GM15510 (cell line): ENCODE measurements around the gene TBL1XR1.

ENCODE experiments used
- POLR2A ChIP-seq: IDR thresholded peaks from 3 replicates; pipeline ENCODE4 v1.6.1; 2011; ENCODE audit warnings: borderline replicate concordance; ENCODE audit not compliant: insufficient read length; ENCODE audit errors: extremely low read depth

The TBL1XR1 gene

GRCh38 chr3:177005718-177006405, 191.4 kb downstream of the TBL1XR1 start:
- TF ChIP-seq POLR2A: no peak

- no peak for TF ChIP-seq POLR2A
Observed at GRCh38 chr3:176995946-176996345, 201.3 kb downstream of the TBL1XR1 start.

GRCh38 chr3:176994891-176995781, 202.1 kb downstream of the TBL1XR1 start:
- TF ChIP-seq POLR2A: no peak

- TF ChIP-seq POLR2A: no peak
Observed at GRCh38 chr3:176994393-176994792, 202.9 kb downstream of the TBL1XR1 start.

- no peak for TF ChIP-seq POLR2A
Observed at GRCh38 chr3:176992978-176993377, 204.3 kb downstream of the TBL1XR1 start.

- no peak for TF ChIP-seq POLR2A
Observed at GRCh38 chr3:176992565-176992964, 204.7 kb downstream of the TBL1XR1 start.

GRCh38 chr3:176988795-176989194, 208.5 kb downstream of the TBL1XR1 start:
- TF ChIP-seq POLR2A: no peak

GRCh38 chr3:176987901-176988650, 209.2 kb downstream of the TBL1XR1 start:
- TF ChIP-seq POLR2A: no peak

GRCh38 chr3:176978441-176978840, 218.8 kb downstream of the TBL1XR1 start:
- no peak for TF ChIP-seq POLR2A

- no peak for TF ChIP-seq POLR2A
Observed at GRCh38 chr3:176977331-176977730, 220.0 kb downstream of the TBL1XR1 start.

GRCh38 chr3:176976586-176976985, 220.7 kb downstream of the TBL1XR1 start:
- TF ChIP-seq POLR2A: no peak

- TF ChIP-seq POLR2A: no peak
Observed at GRCh38 chr3:176974279-176974678, 223.0 kb downstream of the TBL1XR1 start.

GRCh38 chr3:176971613-176972174, 225.6 kb downstream of the TBL1XR1 start:
- TF ChIP-seq POLR2A: no peak

GRCh38 chr3:176970770-176971169, 226.5 kb downstream of the TBL1XR1 start:
- no peak for TF ChIP-seq POLR2A

- TF ChIP-seq POLR2A: no peak
Observed at GRCh38 chr3:176969506-176969905, 227.8 kb downstream of the TBL1XR1 start.
